ENCODE measurements around the gene LSS. TPM values are rescaled to one million over a fixed set of nuclear protein-coding genes. Genes with fewer than 3 reads are reported as not detected.

LSS gene
- total RNA-seq, 2 donors from 2014 or later: 56.7 to 85.2 TPM

- Histone ChIP-seq H3K27ac (ENCODE audit: low read depth, low read length) (no peak overlapping the region), H3K9me3 (ENCODE audit: control insufficient read depth, low read length) (no peaks in the 10 kb centered on the region), H3K36me3 (ENCODE audit: control insufficient read depth, insufficient read depth, low read length) (peaks cover 96% of the 10 kb centered on the region), H3K27me3 (ENCODE audit: control insufficient read depth, insufficient read depth, low read length, poor library complexity, severe bottlenecking) (no peaks in the 10 kb centered on the region), H3K4me1 (ENCODE audit: control insufficient read depth, insufficient read depth, low read length) (no peaks in the 10 kb centered on the region), H3K9ac (ENCODE audit: extremely low read depth, low read length, poor library complexity, severe bottlenecking) (no peak overlapping the region), H3K4me3 (ENCODE audit: low read length) (no peak overlapping the region)
- no peak for DNase-seq
- H3K4me3 Mint-ChIP-seq: no peak overlapping the region
- H3K9me3 Mint-ChIP-seq: no peaks in the 10 kb centered on the region
- H3K36me3 Mint-ChIP-seq (ENCODE audit: low read depth): peaks cover 78% of the 10 kb centered on the region
- no peak overlapping the region for H3K27ac Mint-ChIP-seq
- 90 to 95% methylated on average over 6 to 7 of the region's 7 CpGs for WGBS, 2 experiments (ENCODE audit: insufficient coverage in 1 of 2, insufficient read length in 1 of 2)
- H3K27me3 Mint-ChIP-seq (ENCODE audit: insufficient read depth): no peaks in the 10 kb centered on the region
- no peak for TF ChIP-seq CTCF (conservative IDR thresholded peaks at IDR 0.05)
- no peaks in the 10 kb centered on the region for H3K4me1 Mint-ChIP-seq
Observed at GRCh38 chr21:46239817-46240325, 11.3 kb upstream of the LSS start.

- H3K4me1 ChIP-seq (ENCODE audit: control insufficient read depth, insufficient read depth, low read length): no peaks in the 10 kb centered on the region
- Mint-ChIP-seq H3K27me3 (ENCODE audit: insufficient read depth) (no peaks in the 10 kb centered on the region), H3K27ac (no peak overlapping the region), H3K9me3 (no peaks in the 10 kb centered on the region), H3K4me3 (no peak overlapping the region), H3K36me3 (ENCODE audit: low read depth) (peaks cover 81% of the 10 kb centered on the region), H3K4me1 (no peaks in the 10 kb centered on the region)
- H3K9me3 ChIP-seq (ENCODE audit: control insufficient read depth, low read length): peaks cover 3% of the 10 kb centered on the region
- no peak overlapping the region for H3K4me3 ChIP-seq (ENCODE audit: low read length)
- no peak for TF ChIP-seq CTCF (conservative IDR thresholded peaks at IDR 0.05)
- H3K9ac ChIP-seq (ENCODE audit: extremely low read depth, low read length, poor library complexity, severe bottlenecking): no peak overlapping the region
- H3K27me3 ChIP-seq (ENCODE audit: control insufficient read depth, insufficient read depth, low read length, poor library complexity, severe bottlenecking): no peaks in the 10 kb centered on the region
- H3K27ac ChIP-seq (ENCODE audit: low read depth, low read length): no peak overlapping the region
- H3K36me3 ChIP-seq (ENCODE audit: control insufficient read depth, insufficient read depth, low read length): peaks cover 96% of the 10 kb centered on the region
- no peak for DNase-seq
- WGBS, 2 experiments (ENCODE audit: insufficient coverage in 1 of 2, insufficient read length in 1 of 2): 85 to 98% methylated on average over 2 to 5 of the region's 5 CpGs
Observed at GRCh38 chr21:46237474-46237873, 8.9 kb upstream of the LSS start.

- Histone ChIP-seq H3K27ac (ENCODE audit: low read depth, low read length) (no peak overlapping the region), H3K36me3 (ENCODE audit: control insufficient read depth, insufficient read depth, low read length) (peaks cover 88% of the 10 kb centered on the region), H3K9me3 (ENCODE audit: control insufficient read depth, low read length) (peaks cover 27% of the 10 kb centered on the region), H3K27me3 (ENCODE audit: control insufficient read depth, insufficient read depth, low read length, poor library complexity, severe bottlenecking) (no peaks in the 10 kb centered on the region), H3K4me3 (ENCODE audit: low read length) (no peak overlapping the region), H3K9ac (ENCODE audit: extremely low read depth, low read length, poor library complexity, severe bottlenecking) (no peak overlapping the region), H3K4me1 (ENCODE audit: control insufficient read depth, insufficient read depth, low read length) (no peaks in the 10 kb centered on the region)
- H3K27ac Mint-ChIP-seq: no peak overlapping the region
- peak; percentile 30 for DNase-seq
- H3K36me3 Mint-ChIP-seq (ENCODE audit: low read depth): peaks cover 88% of the 10 kb centered on the region
- TF ChIP-seq CTCF (conservative IDR thresholded peaks at IDR 0.05): no peak
- H3K9me3 Mint-ChIP-seq: peaks cover 12% of the 10 kb centered on the region
- no peak overlapping the region for H3K4me3 Mint-ChIP-seq
- H3K4me1 Mint-ChIP-seq: peaks cover 3% of the 10 kb centered on the region
- whole genome bisulfite sequencing, 2 experiments (ENCODE audit: insufficient coverage in 1 of 2, insufficient read length in 1 of 2): 85 to 95% methylated on average over 5 of the region's 5 CpGs
- no peaks in the 10 kb centered on the region for H3K27me3 Mint-ChIP-seq (ENCODE audit: insufficient read depth)
Observed at GRCh38 chr21:46234436-46234950, 5.9 kb upstream of the LSS start.

Measured in endodermal cell (in vitro differentiated cells).